Testis (tissue), 3 donors: ENCODE data around the gene ADRA2B. TPM values are rescaled to one million over a fixed set of nuclear protein-coding genes. Genes with fewer than 3 reads are reported as not detected.

ENCODE experiments used
- DNase-seq: peaks from one replicate; pipeline ENCODE4 v3.0.0-alpha.2; 2019
- H3K27ac ChIP-seq, 2 donors: fragments of 200-600 bp; sonication (generic); one replicate each; pipeline ENCODE4 v1.5.1; 2019
- H3K27me3 ChIP-seq: fragments of 200-600 bp; sonication (generic); one replicate; pipeline ENCODE4 v1.5.1; 2019
- H3K36me3 ChIP-seq: fragments of 200-600 bp; sonication (generic); one replicate; pipeline ENCODE4 v1.5.1; 2017; ENCODE audit warnings: low read depth; ENCODE audit errors: missing control alignments
- H3K4me1 ChIP-seq: fragments of 200-600 bp; sonication (generic); one replicate; pipeline ENCODE4 v1.5.1; 2019
- H3K4me3 ChIP-seq, 2 donors: fragments of 200-600 bp; sonication (generic); one replicate each; pipeline ENCODE4 v1.5.1; 2017 to 2019
- H3K9me3 ChIP-seq: fragments of 200-600 bp; sonication (generic); one replicate; pipeline ENCODE4 v1.5.1; 2017
- CTCF ChIP-seq, 3 experiments: fragments of 450-650 bp in 2 of 3; fragments of 200-600 bp in 1 of 3; sonication (generic) in 1 of 3; IDR thresholded peaks; one replicate each; pipeline ENCODE4 v1.5.1; 2016 to 2019; ENCODE audit warnings: antibody characterized with exemption in 3 of 3, mild to moderate bottlenecking in 2 of 3, moderate library complexity in 1 of 3
- POLR2A ChIP-seq: fragments of 450-650 bp; IDR thresholded peaks from one replicate; pipeline ENCODE4 v1.6.1; 2017; ENCODE audit warnings: antibody characterized with exemption, mild to moderate bottlenecking, moderate library complexity
- WGBS, 2 donors: methylation state at CpG; one replicate each; pipeline ENCODE4 v1.1.5; 2018; 5-methylcytosine and 5-hydroxymethylcytosine counted together
- intact Hi-C: fragments of 100-400 bp; cut with DNase I; formaldehyde crosslinking; loops from one replicate; pipeline ENCODE4 v1.15.1; 2023; ENCODE audit warnings: low total_unique reads
- polyA plus RNA-seq: library from polyadenylated mRNA; stranded (reverse); fragments of 350-450 nt; fragmentation: Illumina TruSeq; extraction: RNeasy Lipid Tissue Mini Kit (QIAGEN cat#74804); gene quantifications from one replicate; pipeline ENCODE4 v1.2.3, GENCODE V29; 2014; ENCODE audit warnings: low read depth, low replicate concordance; ENCODE audit not compliant: insufficient read depth
- total RNA-seq, 2 donors: library from RNA; depleted of rRNA; stranded (reverse); fragments of >200 nt; gene quantifications; one replicate each; pipeline ENCODE4 v1.2.3, GENCODE V29; 2016

Gene ADRA2B
- total and polyA plus RNA-seq, 3 donors from 2014 or later, result 2.1 to 2.6 (median 2.4) TPM

- Histone ChIP-seq H3K4me3 (no peak overlapping the region), H3K27ac (no peak overlapping the region), H3K9me3 (no peaks in the 10 kb centered on the region), H3K36me3 (no peaks in the 10 kb centered on the region), H3K27me3 (no peaks in the 10 kb centered on the region), H3K4me1 (peaks cover 7% of the 10 kb centered on the region)
- 94% methylated on average over 4 of the region's 4 CpGs for WGBS, 2 donors
- intact Hi-C loops, result no loop called here
- no peak for DNase-seq
- TF ChIP-seq POLR2A, result no peak
- TF ChIP-seq CTCF (IDR thresholded peaks at IDR 0.05), result no peak
Measured at GRCh38 chr2:96093528-96093927, 22.8 kb downstream of the ADRA2B start.

DNA sequence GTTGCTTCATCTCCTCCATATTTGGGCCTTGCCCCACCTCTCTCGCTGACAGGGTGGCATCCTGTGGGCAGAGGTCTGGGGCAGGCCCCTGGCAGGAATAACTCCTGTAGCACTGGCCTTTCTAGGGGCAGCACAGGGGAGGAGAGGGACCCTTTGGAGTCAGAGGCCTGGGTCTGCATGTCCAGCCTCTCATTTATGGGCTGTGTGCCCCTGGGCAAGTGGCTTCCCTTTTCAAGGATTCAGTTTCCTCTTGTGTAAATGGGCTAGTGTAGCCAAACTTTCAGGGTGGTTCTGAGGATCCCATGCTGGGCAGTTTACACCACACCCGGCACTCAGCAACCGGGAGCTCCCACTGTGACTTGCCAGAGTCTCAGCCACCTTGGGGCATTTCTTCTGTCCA lies 23.4 kb downstream of the ADRA2B start:
- no peak for DNase-seq
- 93 to 99% methylated on average over 3 of the region's 3 CpGs for WGBS, 2 donors

DNA sequence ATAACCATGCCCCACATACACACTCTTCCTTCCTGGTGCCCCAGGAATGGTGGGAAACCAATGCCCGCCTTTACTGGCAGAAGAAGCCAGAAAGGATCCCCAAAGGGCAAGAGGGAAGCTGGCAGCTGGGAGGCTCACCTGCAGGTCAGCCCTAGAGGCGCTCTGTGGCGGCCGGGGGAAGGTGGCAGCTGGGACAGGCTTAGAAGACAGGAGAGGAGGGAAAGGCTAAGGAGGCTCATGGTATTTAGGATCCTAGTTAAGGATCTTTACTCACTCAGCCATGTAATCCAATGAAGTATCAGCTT lies 23.8 kb downstream of the ADRA2B start:
- TF ChIP-seq POLR2A, result no peak
- no peak for TF ChIP-seq CTCF (IDR thresholded peaks at IDR 0.05)
- Histone ChIP-seq H3K4me3 (no peak overlapping the region), H3K27me3 (no peaks in the 10 kb centered on the region), H3K9me3 (no peaks in the 10 kb centered on the region), H3K4me1 (no peaks in the 10 kb centered on the region), H3K27ac (no peak overlapping the region), H3K36me3 (no peaks in the 10 kb centered on the region)
- no peak for DNase-seq
- intact Hi-C loops, result no loop called here
- WGBS, 2 donors, result 96 to 99% methylated on average over 4 of the region's 4 CpGs

More for the DNA sequence above, 23.4 kb downstream of the ADRA2B start:
- H3K4me3 ChIP-seq, result no peak overlapping the region
- no peaks in the 10 kb centered on the region for H3K36me3 ChIP-seq
- H3K27ac ChIP-seq, result no peak overlapping the region
- peaks cover under 1% of the 10 kb centered on the region for H3K4me1 ChIP-seq
- no peaks in the 10 kb centered on the region for H3K9me3 ChIP-seq
- TF ChIP-seq POLR2A (no peak), CTCF (IDR thresholded peaks at IDR 0.05) (no peak)
- H3K27me3 ChIP-seq, result no peaks in the 10 kb centered on the region
- intact Hi-C loops, result no loop called here

- no peak for DNase-seq
- no peak overlapping the region for H3K27ac ChIP-seq
- H3K4me3 ChIP-seq, result no peak overlapping the region
- H3K27me3 ChIP-seq, result no peaks in the 10 kb centered on the region
- TF ChIP-seq POLR2A (no peak), CTCF (IDR thresholded peaks at IDR 0.05) (no peak)
- 86 to 89% methylated on average over 11 to 18 of the region's 18 CpGs for WGBS, 2 donors
- intact Hi-C loops, result no loop called here
- H3K9me3 ChIP-seq, result no peaks in the 10 kb centered on the region
- no peaks in the 10 kb centered on the region for H3K36me3 ChIP-seq
- H3K4me1 ChIP-seq, result no peaks in the 10 kb centered on the region
Measured at GRCh38 chr2:96091711-96092572, 24.4 kb downstream of the ADRA2B start.
